Ovary (tissue), 3 donors: ENCODE measurements around the gene ARHGAP22.

Source experiments
- CTCF ChIP-seq, 3 donors: fragments of 450-650 bp in 2 of 3; fragments of 200-600 bp in 1 of 3; IDR thresholded peaks; one replicate each; pipeline versions ENCODE4 v1.5.1 to v1.8.0; 2016 to 2022; ENCODE audit warnings: antibody characterized with exemption in 3 of 3, mild to moderate bottlenecking in 1 of 3
- EP300 ChIP-seq: sonication (generic); formaldehyde crosslinking; IDR thresholded peaks from one replicate; pipeline ENCODE4 v1.6.1; 2017; ENCODE audit warnings: antibody characterized with exemption
- POLR2A ChIP-seq: fragments of 450-650 bp; IDR thresholded peaks from one replicate; pipeline ENCODE4 v1.6.1; 2017; ENCODE audit warnings: antibody characterized with exemption, mild to moderate bottlenecking, moderate library complexity
- donor health status: DM: no; HTN: no; CAD: no.

DNA sequence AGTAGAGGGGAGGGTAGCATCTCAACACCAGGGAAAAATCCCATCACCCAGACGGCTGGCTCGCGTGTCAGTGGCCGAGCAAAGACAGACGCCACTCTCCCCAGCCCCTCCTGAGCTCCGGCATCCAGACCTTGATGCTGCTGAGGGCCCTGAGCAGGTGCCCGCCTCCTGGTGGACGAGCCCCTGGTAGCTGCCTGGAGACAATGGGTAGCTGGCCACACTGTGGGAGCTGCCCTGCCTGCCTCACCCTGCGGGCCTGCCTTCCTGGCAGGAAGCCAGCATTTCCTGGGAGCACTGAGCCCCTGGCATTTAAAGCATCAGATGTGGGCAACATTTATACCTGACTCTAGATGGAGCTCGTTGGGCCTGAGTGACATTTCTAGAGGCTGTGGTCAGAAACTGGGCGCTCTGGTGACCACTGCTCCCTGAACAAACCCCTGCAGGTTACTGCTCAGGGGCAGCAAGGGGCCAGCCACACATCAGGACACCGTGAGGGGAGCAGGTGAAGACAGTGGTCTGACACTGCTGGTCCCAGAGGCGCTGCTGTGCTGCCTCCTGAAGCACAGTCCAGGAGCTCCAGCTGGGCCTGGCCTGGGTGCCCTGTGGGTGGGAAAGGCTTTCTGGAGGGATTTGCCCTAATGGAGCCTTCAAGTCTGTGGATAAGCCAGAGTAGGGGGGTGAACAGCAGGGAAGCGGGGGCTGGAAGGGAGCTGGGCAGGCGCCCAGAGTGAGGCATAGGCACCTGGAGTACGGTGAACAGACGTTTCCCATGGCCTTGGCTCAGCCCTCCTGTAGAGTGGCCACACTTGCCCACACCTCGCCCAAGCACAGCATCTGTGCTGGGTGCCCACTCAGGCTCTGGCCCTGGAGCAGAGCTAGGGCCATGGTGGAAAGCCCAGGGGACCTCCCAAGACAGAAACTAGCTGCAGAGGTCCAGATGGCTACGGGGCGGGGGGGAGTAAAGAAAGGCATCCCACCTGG is 159.7 kb downstream of the ARHGAP22 start:
- TF ChIP-seq CTCF (IDR thresholded peaks at IDR 0.05): no peak
- no peak for TF ChIP-seq POLR2A
- no peak for TF ChIP-seq EP300
